IMR-90 (cell line): Measurements from ENCODE around the gene GTPBP3. TPM values are rescaled to one million over a fixed set of nuclear protein-coding genes. Genes with fewer than 3 reads are reported as not detected.

Experiments
- ATAC-seq: fragments of 200-7000 bp; cut with Tn5 transposase; 2 replicates; pipeline ENCODE4 v1.9.1; 2020; ENCODE audit warnings: low read depth, mild to moderate bottlenecking, moderate library complexity
- BruUV-seq: library from RNA; stranded (reverse); fragments of 400-500 nt; replicated peaks from 2 replicates; lab custom pipeline; 2021; lab: Mats Ljungman, UMichigan
- CTCF ChIA-PET: fragments of 300-600 bp; formaldehyde crosslinking; extraction: SDS; loops from one replicate; lab custom pipeline; 2021; ENCODE audit warnings: antibody characterized with exemption; lab: Yijun Ruan, JAX
- POLR2A ChIA-PET: fragments of 300-600 bp; sonication (Branson Sonifier 250); formaldehyde crosslinking; loops from one replicate; lab custom pipeline; 2022; ENCODE audit warnings: antibody characterized with exemption; ENCODE audit not compliant: unreplicated experiment; lab: Charles Lee
- DNase-seq: peaks from one replicate; pipeline ENCODE4 v3.0.0; 2013
- H2AFZ ChIP-seq: replicated peaks from 2 replicates; pipeline ENCODE3; 2013; ENCODE audit warnings: low read length, mild to moderate bottlenecking; ENCODE audit not compliant: poor library complexity
- H2AK5ac ChIP-seq: 2 replicates; pipeline ENCODE4 v1.6.1; 2013; ENCODE audit warnings: low read depth, low read length, inconsistent platforms
- H2AK9ac ChIP-seq: replicated peaks from 2 replicates; pipeline ENCODE3; 2013; ENCODE audit warnings: mild to moderate bottlenecking, low read depth, low read length, moderate library complexity; ENCODE audit not compliant: poor library complexity
- H2BK120ac ChIP-seq: 2 replicates; pipeline ENCODE4 v1.6.1; 2013; ENCODE audit warnings: low read depth, low read length, inconsistent platforms
- H2BK15ac ChIP-seq: 3 replicates; pipeline ENCODE4 v1.6.1; 2013; ENCODE audit warnings: low read depth, low read length, inconsistent platforms
- H2BK20ac ChIP-seq: 2 replicates; pipeline ENCODE4 v1.6.1; 2013; ENCODE audit warnings: low read depth, mild to moderate bottlenecking, inconsistent platforms, low read length, moderate library complexity
- H2BK5ac ChIP-seq: 2 replicates; pipeline ENCODE4 v1.6.1; 2013; ENCODE audit warnings: mild to moderate bottlenecking, low read depth, low read length, inconsistent platforms; ENCODE audit not compliant: poor library complexity, severe bottlenecking
- H3K14ac ChIP-seq: replicated peaks from 2 replicates; pipeline ENCODE4 v1.6.1; 2013; ENCODE audit warnings: low read depth, low read length, inconsistent platforms
- H3K18ac ChIP-seq: 2 replicates; pipeline ENCODE4 v1.6.1; 2013; ENCODE audit warnings: low read depth, low read length, control low read depth
- H3K23ac ChIP-seq: 2 replicates; pipeline ENCODE4 v1.6.1; 2013; ENCODE audit warnings: low read depth, low read length, inconsistent platforms
- H3K27ac ChIP-seq: 2 replicates; pipeline ENCODE4 v1.5.1; 2013; ENCODE audit warnings: mild to moderate bottlenecking, control low read depth, low read length; ENCODE audit not compliant: insufficient read depth
- H3K27me3 ChIP-seq: 2 replicates; pipeline ENCODE4 v1.6.1; 2013; ENCODE audit warnings: low read length; ENCODE audit not compliant: control insufficient read depth, insufficient read depth
- H3K36me3 ChIP-seq: 2 replicates; pipeline ENCODE4 v1.6.1; 2013; ENCODE audit warnings: low read length, mixed read lengths; ENCODE audit not compliant: control insufficient read depth, insufficient read depth
- H3K4ac ChIP-seq: 2 replicates; pipeline ENCODE4 v1.6.1; 2013; ENCODE audit warnings: low read depth, low read length, inconsistent platforms
- H3K4me1 ChIP-seq: 2 replicates; pipeline ENCODE4 v1.6.1; 2013; ENCODE audit warnings: low read length, mixed read lengths; ENCODE audit not compliant: control insufficient read depth, insufficient read depth
- H3K4me2 ChIP-seq: 2 replicates; pipeline ENCODE4 v1.6.1; 2013; ENCODE audit warnings: low read depth, mild to moderate bottlenecking, control low read depth, low read length, moderate library complexity
- H3K4me3 ChIP-seq: 2 replicates; pipeline ENCODE4 v1.5.1; 2013; ENCODE audit warnings: low read depth, mild to moderate bottlenecking, control low read depth, low read length, moderate library complexity; ENCODE audit not compliant: insufficient read depth
- H3K56ac ChIP-seq: 2 replicates; pipeline ENCODE4 v1.6.1; 2013; ENCODE audit warnings: low read length, inconsistent platforms; ENCODE audit not compliant: insufficient read depth; ENCODE audit errors: extremely low read depth
- H3K79me1 ChIP-seq, 2 experiments: 2 replicates each; pipeline ENCODE4 v1.6.1; 2013; ENCODE audit warnings: low read length in 2 of 2, inconsistent platforms in 1 of 2, low read depth in 1 of 2
- H3K9ac ChIP-seq: 2 replicates; pipeline ENCODE4 v1.6.1; 2013; ENCODE audit warnings: low read depth, low read length, control low read depth
- H3K9me1 ChIP-seq: 2 replicates; pipeline ENCODE4 v1.6.1; 2013; ENCODE audit warnings: low read length, inconsistent platforms; ENCODE audit not compliant: insufficient read depth
- H3K9me3 ChIP-seq: 2 replicates; pipeline ENCODE4 v1.6.1; 2013; ENCODE audit warnings: low read length; ENCODE audit not compliant: control insufficient read depth, insufficient read depth
- H4K20me1 ChIP-seq: 2 replicates; pipeline ENCODE4 v1.6.1; 2013; ENCODE audit warnings: low read length, inconsistent platforms; ENCODE audit not compliant: insufficient read depth
- H4K5ac ChIP-seq: 2 replicates; pipeline ENCODE4 v1.6.1; 2013; ENCODE audit warnings: mild to moderate bottlenecking, low read depth, low read length, control low read depth
- H4K8ac ChIP-seq, 2 experiments: 2 replicates each; pipeline ENCODE4 v1.6.1; 2013; ENCODE audit warnings: low read depth in 2 of 2, low read length in 2 of 2, control low read depth in 1 of 2, inconsistent platforms in 1 of 2
- H4K91ac ChIP-seq: 2 replicates; pipeline ENCODE4 v1.6.1; 2013; ENCODE audit warnings: low read depth, low read length, inconsistent platforms; ENCODE audit not compliant: insufficient read depth
- CEBPB ChIP-seq: IDR thresholded peaks from 2 replicates; pipeline ENCODE4 v1.6.1; 2012; ENCODE audit warnings: low read depth, low read length, improper control_type of control experiment
- CHD1 ChIP-seq: IDR thresholded peaks from 2 replicates; pipeline ENCODE4 v1.6.1; 2012; ENCODE audit warnings: low read depth, low read length, improper control_type of control experiment
- CTCF ChIP-seq: conservative IDR thresholded peaks from 2 replicates; pipeline ENCODE4 v1.5.1; 2012; ENCODE audit warnings: mild to moderate bottlenecking, low read depth, low read length, improper control_type of control experiment
- ELK1 ChIP-seq: fragments of 150-350 bp; IDR thresholded peaks from 2 replicates; pipeline ENCODE4 v1.6.1; 2016; ENCODE audit warnings: low read depth, mild to moderate bottlenecking, low read length, moderate library complexity, borderline replicate concordance
- FOS ChIP-seq: fragments of 150-350 bp; IDR thresholded peaks from 2 replicates; pipeline ENCODE4 v1.6.1; 2016; ENCODE audit warnings: low read depth, low read length
- MAZ ChIP-seq: IDR thresholded peaks from 2 replicates; pipeline ENCODE4 v1.6.1; 2012; ENCODE audit warnings: low read depth, mild to moderate bottlenecking, low read length, improper control_type of control experiment, moderate library complexity, borderline replicate concordance
- NFE2L2 ChIP-seq: fragments of 150-350 bp; IDR thresholded peaks from 2 replicates; pipeline ENCODE4 v1.6.1; 2016; ENCODE audit warnings: low read depth, mild to moderate bottlenecking, low read length
- POLR2A ChIP-seq: IDR thresholded peaks from 2 replicates; pipeline ENCODE4 v1.6.1; 2012; ENCODE audit warnings: mild to moderate bottlenecking, low read depth, low read length
- RCOR1 ChIP-seq: IDR thresholded peaks from 2 replicates; pipeline ENCODE4 v1.6.1; 2012; ENCODE audit warnings: mild to moderate bottlenecking, low read length, improper control_type of control experiment; ENCODE audit not compliant: insufficient replicate concordance
- RFX5 ChIP-seq: IDR thresholded peaks from 2 replicates; pipeline ENCODE4 v1.8.0; 2012; ENCODE audit warnings: low read depth, mild to moderate bottlenecking, low read length, moderate library complexity
- SMC3 ChIP-seq: fragments of 150-350 bp; IDR thresholded peaks from 2 replicates; pipeline ENCODE4 v1.6.1; 2016; ENCODE audit warnings: low read depth, mild to moderate bottlenecking, antibody characterized with exemption, low read length, moderate library complexity
- WGBS, 2 experiments: methylation state at CpG; one replicate each; pipeline versions ENCODE4 v1.1.5 to v1.1.7; 2013; ENCODE audit warnings: missing lambda C conversion rate in 2 of 2; ENCODE audit not compliant: insufficient read length in 1 of 2; ENCODE audit errors: extremely low coverage in 2 of 2; 5-methylcytosine and 5-hydroxymethylcytosine counted together
- dilution Hi-C: fragments of 300-500 bp; cut with HindIII; formaldehyde crosslinking; loops from one replicate; pipeline ENCODE4 v1.14.3; 2018; ENCODE audit warnings: low sequenced_read_pairs; ENCODE audit not compliant: unreplicated experiment
- in situ Hi-C: fragments of 300-500 bp; cut with MboI; formaldehyde crosslinking; loops from 3 replicates; pipeline ENCODE4 v1.14.3; 2019; ENCODE audit warnings: low sequenced_read_pairs, inconsistent platforms, mixed read lengths
- intact Hi-C: fragments of 100-400 bp; cut with micrococcal nuclease; formaldehyde crosslinking; loops from 2 replicates; pipeline ENCODE4 v1.10.0; 2022
- polyA plus RNA-seq, 3 experiments: library from polyadenylated mRNA; depleted of rRNA; stranded (reverse); fragments of >200 nt; gene quantifications; 2 replicates each; pipeline ENCODE4 v1.2.3, GENCODE V29; 2012; ENCODE audit warnings: low replicate concordance in 1 of 3
- total RNA-seq: library from RNA; depleted of rRNA; stranded (reverse); fragments of >200 nt; gene quantifications from 2 replicates; pipeline ENCODE4 v1.2.3, GENCODE V29; 2012

The GTPBP3 gene
- total and polyA plus RNA-seq, 2 of the 4 experiments (the other 2 are of a cell fraction) = 4.3 to 15.1 TPM

GRCh38 chr19:17391371-17392151, 54.2 kb downstream of the GTPBP3 start:
- ChIA-PET POLR2A (no interaction called here), CTCF (interaction anchor here (0.5 kb wide), 1 partner anchor 46 kb away, joined by 3 read pairs; no protein-coding TSS in a partner anchor)
- no peaks in the 10 kb centered on the region for H3K36me3 ChIP-seq
- TF ChIP-seq RFX5 = no peak
- TF ChIP-seq POLR2A = no peak
- TF ChIP-seq RCOR1 = no peak
- no peak for TF ChIP-seq FOS
- no peak for TF ChIP-seq CHD1
- no peak for TF ChIP-seq CEBPB
- TF ChIP-seq ELK1 = no peak
- no peak for TF ChIP-seq CTCF
- no peak for TF ChIP-seq NFE2L2
- no peak for TF ChIP-seq MAZ
- TF ChIP-seq SMC3 = no peak
- no peak overlapping the region for H2BK15ac ChIP-seq
- peak overlapping the region; percentile 77 for H2AK9ac ChIP-seq
- H3K56ac ChIP-seq = no peak overlapping the region
- no peak overlapping the region for H2AK5ac ChIP-seq
- peak overlapping the region; percentile 73 for H3K4me2 ChIP-seq
- H4K5ac ChIP-seq = peak overlapping the region; percentile 49; the same call in 1 of the 2 replicates
- no peak overlapping the region for H4K91ac ChIP-seq
- no TSS peak for BruUV-seq
- H4K8ac ChIP-seq = peak overlapping the region in 1 of 2 experiments; percentile 42; a peak in 1 of 4 replicates
- in situ Hi-C loops = no loop called here
- H3K23ac ChIP-seq = no peak overlapping the region
- H3K4me1 ChIP-seq = peaks cover 2% of the 10 kb centered on the region; the same call in 1 of the 2 replicates
- peaks cover 3% of the 10 kb centered on the region for H3K27me3 ChIP-seq
- no peak overlapping the region for H3K4ac ChIP-seq
- dilution Hi-C loops = no loop called here
- peaks cover 9% of the 10 kb centered on the region; the same call in 1 of the 2 replicates for H3K9me3 ChIP-seq
- peak overlapping the region; percentile 97 for H2AFZ ChIP-seq
- H2BK20ac ChIP-seq = no peak overlapping the region
- intact Hi-C loops = loop anchor here (10.0 kb wide), 1 partner anchor 163 kb away; the partner anchor contains the start of gene COLGALT1
- no peak overlapping the region for H2BK5ac ChIP-seq
- H3K9ac ChIP-seq = 0 out of 2 replicates have a peak overlapping the region, but pooled peaks have one; percentile 30
- no peak overlapping the region for H3K18ac ChIP-seq
- no peaks in the 10 kb centered on the region for H3K79me1 ChIP-seq
- no peak overlapping the region for H3K27ac ChIP-seq
- no peak overlapping the region for H3K14ac ChIP-seq
- no peak for ATAC-seq
- DNase-seq = no peak
- H3K9me1 ChIP-seq = no peaks in the 10 kb centered on the region
- WGBS, 2 experiments = 10% methylated on average over 14 of the region's 26 CpGs; no CpG with 5 or more reads in 1 of the 2 experiments
- no peak overlapping the region for H2BK120ac ChIP-seq
- no peaks in the 10 kb centered on the region for H4K20me1 ChIP-seq
- H3K4me3 ChIP-seq = peak overlapping the region; percentile 27
